Activated effector memory CD4-positive, alpha-beta T cell treated with Interleukin-2 at 50 U/mL for 16 hours (primary cell): ENCODE data around the gene EXD3.

ENCODE experiments used
- DNase-seq: peaks from one replicate; pipeline ENCODE4 v3.0.0-alpha.2; 2020

The EXD3 gene

DNA sequence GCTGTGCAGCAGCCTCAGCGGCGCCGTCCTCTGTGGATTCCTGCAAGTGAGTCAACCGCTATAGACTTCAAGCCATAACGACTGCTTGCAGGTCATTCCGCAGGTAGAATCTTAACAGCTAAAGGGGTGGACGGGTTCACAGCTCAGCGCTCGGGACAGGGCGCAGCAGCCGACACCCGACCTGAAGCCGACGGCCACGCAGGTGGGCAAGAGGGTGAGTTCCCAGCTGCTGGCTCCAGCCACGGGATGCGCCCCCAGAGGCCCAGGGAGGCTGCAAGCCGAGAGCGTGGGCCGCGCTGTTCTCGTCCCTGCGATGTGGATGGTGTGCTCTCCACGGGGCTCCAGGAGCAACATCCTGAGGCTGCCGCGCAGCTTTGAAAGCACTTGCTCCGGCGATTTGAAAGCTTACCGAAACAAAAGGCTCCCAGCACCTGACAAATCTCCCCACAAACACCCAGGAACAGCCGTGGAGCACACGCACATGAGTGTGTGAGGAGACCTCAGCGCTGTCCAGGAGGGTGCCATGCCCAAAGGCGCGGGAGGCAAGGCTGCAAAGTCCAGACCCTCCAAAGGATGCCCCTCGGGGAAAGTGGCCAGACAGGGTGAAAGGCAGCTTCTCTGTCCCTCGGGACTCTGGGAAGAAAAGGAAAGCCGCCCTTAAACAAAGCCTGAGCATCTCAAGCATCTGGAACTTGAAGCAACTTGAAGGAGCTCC, 48.7 kb downstream of the EXD3 start:
- no peak for DNase-seq

DNA sequence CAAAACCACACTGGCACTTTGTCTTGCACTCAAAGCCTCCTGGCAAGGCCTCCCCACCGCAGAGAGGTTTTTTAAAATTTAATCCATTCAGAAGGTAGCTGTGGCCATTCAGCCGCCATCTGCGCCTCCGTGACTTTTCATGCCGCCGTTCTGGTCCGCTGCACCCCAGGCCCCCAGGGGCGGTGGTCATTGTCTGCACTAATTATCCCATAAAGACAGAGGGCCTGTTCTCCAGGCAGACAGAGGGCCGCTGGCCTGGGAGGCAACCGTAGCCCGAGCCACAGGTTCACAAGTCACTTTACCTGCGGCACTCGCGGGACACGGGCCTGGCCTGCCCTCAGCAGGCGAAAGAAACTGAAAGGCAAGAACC, 49.4 kb downstream of the EXD3 start:
- no peak for DNase-seq

- no peak for DNase-seq
Observed at GRCh38 chr9:137372693-137373610, 50.0 kb downstream of the EXD3 start.

DNA sequence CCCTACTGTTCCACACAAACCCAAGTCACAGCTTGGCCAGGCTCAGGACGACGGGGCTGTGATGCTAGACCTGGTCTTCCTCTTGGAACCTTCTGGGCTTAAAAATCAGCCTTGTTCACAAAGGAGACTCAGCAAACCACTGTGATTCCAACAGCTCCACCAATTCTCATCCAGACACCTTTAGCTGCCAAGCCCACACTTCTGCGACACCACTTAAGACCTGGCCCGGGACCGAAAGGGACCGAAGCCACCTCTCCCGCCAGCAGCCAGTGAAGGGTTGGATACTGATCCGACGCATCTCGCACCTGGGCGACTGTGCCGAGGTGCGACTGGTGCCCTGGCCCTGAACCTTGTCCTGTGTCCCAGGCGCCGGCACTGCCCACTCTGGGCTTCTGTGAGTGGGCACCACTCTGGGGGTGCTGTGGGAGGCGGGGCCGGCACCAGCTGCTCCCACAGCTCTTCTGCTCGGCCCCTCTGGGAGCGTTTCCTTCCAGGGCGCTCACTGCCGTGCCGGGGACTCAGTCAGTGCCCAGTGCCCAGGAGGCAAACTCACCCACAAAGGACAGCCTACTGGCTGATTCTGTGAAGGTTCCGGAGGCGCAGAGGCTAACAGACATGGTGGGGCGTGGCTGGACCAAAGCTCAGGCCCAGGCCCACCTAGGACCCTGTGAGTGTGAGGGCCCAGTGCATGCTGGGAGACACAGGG, 50.9 kb downstream of the EXD3 start:
- no peak for DNase-seq

DNA sequence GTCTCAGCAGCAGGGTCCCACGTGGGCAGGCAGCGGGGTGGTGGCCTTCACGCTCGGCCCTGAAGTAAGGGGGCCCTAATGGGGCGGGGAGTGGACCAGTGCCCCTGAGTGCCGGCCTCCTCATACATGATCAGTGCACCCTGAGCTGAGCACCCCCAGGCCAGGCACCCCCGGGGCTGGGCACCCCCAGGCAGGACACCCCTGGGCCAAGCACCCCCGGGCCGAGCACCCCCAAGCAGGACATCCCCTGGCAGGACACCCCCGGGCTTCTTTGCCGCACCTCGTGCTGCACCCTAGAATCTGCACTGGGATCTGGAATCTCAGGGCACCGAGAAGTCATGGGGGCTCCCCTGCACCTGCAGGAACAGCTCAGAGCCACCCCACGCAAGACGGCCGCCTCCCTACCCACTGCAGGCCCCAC, 51.4 kb downstream of the EXD3 start:
- DNase-seq: no peak

DNA sequence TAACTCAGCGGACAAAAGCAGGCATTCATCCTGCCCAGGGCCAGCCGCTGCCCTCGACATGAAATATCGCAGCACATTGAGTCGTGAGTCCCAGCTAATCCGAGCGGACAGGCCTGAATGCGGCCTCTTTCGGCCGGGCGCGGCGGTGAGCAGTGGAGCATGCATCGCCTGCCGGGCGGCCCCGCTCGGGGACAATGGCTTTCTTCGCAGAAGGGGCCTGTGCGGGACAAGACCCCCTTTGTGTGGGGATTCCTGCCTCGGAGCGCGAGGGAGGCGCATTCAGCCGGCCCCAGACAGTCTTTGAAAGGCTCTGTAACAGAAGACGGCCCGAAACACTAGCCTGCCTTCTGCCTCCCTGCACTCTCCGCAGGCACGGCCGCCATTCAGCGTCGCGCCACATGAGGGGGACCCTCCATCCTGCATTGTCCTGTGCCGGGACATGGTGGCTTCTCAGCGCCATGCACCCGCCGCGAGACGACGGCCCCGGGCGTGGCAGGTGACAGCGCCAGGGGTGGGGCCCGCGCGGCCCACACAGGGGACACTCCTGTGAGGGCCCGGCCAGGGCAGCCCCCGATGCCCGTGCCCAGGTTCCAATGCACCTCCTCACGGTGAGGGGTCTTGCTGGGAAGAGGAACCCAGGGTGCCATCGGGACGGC, 52.0 kb downstream of the EXD3 start:
- no peak for DNase-seq

DNA sequence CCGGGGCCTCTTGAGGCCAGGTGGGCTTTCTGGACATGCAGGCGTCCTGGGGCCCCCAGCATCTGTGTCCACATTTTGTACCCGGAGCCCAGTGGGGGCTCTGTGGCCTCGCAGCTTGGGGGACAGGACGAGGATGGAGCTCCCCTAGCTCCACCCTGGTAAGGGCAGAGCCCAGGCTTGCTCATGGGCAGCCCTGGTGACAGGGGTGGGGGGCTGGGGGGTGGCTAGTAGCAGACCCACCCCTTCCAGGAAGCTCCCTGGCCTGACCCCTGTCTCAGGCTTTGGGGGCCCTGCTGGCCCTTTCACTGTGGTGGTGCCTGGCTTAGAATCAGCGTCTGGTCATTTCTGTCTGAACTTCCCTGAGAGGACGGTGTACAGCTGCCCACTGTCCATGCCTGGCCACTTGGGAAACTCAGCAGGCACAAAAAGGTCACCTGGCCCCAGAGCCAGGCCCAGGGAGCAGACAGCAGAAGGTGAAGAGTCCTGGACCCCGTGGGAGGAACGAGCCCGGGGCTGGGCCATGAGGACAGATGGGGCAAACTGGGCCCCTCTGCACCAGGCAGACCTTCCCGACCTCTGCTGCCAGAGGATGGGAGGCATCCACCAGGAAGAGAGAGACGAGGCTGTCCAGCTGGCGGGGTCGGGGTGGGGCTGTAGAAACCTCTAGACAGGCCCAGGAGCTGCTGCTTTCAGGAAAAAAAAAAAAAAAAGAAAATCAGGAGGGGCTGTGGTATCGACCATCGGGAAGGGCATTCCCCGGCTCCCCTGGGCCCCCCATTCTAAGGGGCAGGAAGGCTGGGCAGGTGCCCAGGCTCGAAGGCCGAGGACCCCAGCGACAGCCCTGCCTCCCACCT, 52.8 kb downstream of the EXD3 start:
- DNase-seq: no peak

GRCh38 chr9:137369061-137369787, 53.7 kb downstream of the EXD3 start:
- DNase-seq: no peak

DNA sequence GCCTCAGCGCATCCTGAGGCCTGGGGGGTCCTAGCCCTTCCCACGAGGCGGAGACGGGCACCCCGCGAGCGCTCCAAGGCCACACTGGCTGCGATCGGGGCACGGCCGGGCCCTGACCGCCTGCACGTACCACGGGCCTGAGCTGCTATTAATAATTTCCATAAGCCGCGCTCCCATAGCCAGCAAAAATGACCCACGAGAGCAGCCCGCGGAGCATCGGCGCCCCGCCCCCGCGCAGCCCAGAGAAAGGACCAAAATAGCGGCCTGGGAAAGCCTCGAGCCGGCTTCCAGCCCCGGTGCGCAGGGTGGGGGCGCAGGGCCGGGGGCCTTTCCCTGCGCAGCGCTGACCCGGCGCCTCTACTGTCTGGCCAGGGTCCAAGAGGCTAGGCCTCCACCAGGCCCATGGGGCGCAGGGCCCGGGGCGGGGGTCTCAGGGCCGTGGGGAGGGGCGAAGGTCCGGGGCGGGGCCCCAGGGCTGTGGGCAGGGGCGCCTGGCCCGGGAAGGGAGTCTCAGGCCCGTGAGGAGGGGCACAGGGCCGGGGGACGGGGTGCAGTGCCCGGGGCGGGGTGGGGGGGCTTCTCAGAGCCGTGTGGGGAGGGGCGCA, 54.4 kb downstream of the EXD3 start:
- no peak for DNase-seq

DNA sequence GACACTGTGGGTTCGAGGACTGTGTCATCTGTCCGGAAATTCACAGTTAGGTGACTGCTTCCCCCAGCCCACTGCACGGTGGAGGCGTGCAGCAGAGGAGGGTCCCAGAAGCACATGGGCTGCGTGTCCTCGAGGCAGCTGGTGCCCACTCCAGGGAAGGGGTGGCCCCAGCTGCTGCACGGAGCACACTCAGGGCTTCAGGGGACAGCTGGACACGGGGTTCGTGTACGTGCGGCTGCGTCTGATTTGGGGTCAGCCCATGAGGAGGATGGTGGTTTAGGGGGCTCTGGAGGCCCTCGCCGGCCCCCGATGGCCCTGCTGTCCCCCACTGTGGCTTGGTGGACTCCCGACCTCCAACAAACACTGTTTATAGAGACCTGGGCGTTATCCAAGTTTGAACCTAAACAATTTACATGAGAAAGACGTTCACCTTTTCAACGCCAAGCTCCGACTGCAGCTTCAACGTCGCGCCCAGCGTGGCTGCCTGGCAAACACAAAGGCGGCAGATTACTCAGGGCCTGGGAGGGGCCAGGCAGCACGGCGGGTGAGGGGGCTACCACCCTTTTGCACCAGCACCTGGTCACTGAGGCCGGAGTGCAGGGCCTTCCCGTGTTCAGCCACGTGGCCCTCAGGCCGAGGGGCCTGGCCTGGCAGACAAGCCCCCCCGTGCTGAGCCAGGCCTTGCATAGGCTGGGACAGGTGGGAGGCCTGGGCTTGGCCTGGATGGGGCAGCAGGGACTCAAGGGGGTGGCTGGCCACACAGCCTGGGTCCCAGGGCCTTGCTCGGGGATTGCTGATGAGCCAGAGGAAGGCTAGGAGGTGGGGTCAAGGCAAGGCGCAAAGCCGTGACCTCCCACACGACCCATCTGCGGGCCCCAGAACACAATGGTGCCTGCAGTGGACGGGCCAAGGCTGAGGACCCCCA, 55.2 kb downstream of the EXD3 start:
- DNase-seq: no peak

GRCh38 chr9:137366891-137367381, 56.0 kb downstream of the EXD3 start:
- DNase-seq: no peak

DNA sequence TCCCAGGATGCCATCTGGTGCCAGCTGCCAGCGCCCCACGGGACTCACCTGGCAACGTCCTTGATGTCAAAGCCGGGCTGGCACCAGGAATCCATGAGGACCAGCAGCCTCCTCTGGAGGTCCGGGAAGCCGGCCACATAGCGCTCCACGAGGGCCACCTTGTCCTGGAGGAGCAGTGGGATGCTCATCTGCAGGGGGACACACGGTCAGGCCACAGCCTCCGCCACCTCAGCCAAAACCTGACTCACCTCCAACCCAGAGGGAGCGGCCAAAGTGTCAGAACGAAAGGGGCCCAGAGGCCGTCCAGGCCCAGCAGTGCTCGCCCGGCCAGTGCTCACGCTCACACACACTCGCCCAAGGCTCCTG, 56.5 kb downstream of the EXD3 start:
- DNase-seq: no peak

- no peak for DNase-seq
Observed at GRCh38 chr9:137365552-137366444, 57.2 kb downstream of the EXD3 start.

DNA sequence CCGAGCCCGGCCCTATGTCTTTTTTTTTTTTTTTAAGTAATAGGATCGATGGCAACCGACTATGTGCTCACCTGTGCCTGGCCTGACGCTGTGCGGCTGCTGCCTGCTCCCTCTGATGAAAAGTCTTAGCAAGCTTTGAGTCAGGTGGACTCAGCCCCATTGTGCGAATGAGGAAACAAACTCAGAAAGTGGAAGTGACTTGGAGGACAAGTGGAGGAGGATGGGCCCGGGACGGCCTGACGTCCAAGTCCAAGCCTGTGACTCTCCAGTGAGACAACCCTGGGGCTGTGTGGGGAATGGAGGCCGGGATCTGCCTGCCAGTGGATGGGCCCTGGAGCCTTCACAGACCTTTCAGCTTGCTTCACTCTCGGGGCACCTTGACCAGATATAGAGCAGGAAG, 57.9 kb downstream of the EXD3 start:
- no peak for DNase-seq

- no peak for DNase-seq
Observed at GRCh38 chr9:137359850-137360249, 63.1 kb downstream of the EXD3 start.

- DNase-seq: no peak
Observed at GRCh38 chr9:137358126-137358525, 64.8 kb downstream of the EXD3 start.

- DNase-seq: no peak
Observed at GRCh38 chr9:137357166-137357565, 65.8 kb downstream of the EXD3 start.

DNA sequence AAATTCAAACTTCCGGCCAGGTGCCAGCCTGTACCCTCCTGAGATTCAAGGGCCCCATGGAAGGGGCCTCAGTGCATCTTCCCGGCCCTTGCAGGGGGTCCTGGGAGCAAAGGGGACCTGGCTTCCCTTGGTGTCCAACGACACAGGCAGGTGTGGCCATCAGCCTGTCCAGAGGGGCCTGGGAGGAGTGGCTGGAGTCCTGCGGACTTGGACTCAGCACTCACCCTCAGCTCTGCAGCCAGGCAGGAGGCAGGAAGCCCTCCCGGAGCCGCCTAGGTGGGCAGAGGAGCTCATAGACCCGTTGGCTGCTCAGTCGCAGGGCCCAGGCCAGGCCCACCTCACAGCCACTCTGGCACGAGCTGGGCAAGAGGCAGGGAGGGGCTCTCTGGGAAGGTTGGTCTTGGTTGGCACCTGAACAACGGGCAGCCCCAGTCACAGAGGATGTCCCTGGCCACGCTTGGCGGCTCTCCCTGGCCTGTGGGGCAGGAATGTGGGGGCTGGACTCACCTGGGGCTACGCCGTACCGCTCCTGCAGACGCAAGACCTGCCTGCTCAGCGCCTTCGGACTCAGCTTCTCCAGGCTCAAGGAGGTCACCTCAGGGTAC, 67.1 kb downstream of the EXD3 start:
- no peak for DNase-seq
